ENCODE results near the gene SCAF4. TPM values are rescaled to one million over a fixed set of nuclear protein-coding genes. Genes with fewer than 3 reads are reported as not detected.

Gene SCAF4
- total RNA-seq, 4 donors from 2014 or later = 23.2 to 31.0 (median 26.8) TPM

DNA sequence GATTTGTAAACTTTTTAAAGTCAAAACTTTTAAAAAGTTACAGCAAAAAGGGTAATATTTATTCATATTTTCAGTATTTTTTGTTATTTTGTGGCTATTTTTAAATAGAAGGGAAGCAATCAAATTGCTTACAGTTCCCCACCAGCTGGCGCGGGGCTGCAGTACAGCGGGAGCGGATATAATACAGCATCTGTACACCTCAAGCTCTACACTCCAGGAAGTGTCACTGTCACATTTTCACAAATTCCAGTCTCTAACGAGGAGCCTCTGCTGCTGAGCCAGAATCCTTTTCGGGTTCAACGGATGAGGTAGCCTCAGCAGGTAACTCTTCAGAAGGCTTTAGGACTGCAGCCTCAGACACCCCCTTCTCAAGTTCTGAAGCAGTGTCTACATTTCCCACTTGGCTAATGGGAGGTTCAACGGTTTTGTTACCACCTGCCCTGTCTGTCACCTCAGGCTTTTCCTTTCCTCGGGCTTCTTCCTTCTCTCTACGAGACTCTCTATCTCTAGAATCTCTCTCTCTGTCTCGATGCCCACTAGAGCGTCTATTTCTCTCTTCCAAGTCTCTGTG lies 60.7 kb downstream of the SCAF4 start:
- in situ Hi-C loops (cut with MboI; ENCODE audit: low pct_ligation_motif_present in 1 of 4, low pct_unique_long_range_greater_than_20kb in 1 of 4, low sequenced_read_pairs in 3 of 4) (no loop called here), intact Hi-C loops (cut with DNase I; ENCODE audit: low total_unique reads) (loop anchor here (2.0 kb wide), 1 partner anchor 58 kb away; no protein-coding TSS in a partner anchor)
- Histone ChIP-seq H3K4me1 (peaks cover 0 to 23% (median 4%) of the 10 kb centered on the region in 4 donors), H3K4me3 (no peak overlapping the region), H3K36me3 (peaks cover 0 to 36% (median 12%) of the 10 kb centered on the region in 4 donors), H3K27ac (no peak overlapping the region), H3K27me3 (no peaks in the 10 kb centered on the region), H3K9me3 (no peaks in the 10 kb centered on the region)
- no peak for DNase-seq
- TF ChIP-seq, protein P1, sequence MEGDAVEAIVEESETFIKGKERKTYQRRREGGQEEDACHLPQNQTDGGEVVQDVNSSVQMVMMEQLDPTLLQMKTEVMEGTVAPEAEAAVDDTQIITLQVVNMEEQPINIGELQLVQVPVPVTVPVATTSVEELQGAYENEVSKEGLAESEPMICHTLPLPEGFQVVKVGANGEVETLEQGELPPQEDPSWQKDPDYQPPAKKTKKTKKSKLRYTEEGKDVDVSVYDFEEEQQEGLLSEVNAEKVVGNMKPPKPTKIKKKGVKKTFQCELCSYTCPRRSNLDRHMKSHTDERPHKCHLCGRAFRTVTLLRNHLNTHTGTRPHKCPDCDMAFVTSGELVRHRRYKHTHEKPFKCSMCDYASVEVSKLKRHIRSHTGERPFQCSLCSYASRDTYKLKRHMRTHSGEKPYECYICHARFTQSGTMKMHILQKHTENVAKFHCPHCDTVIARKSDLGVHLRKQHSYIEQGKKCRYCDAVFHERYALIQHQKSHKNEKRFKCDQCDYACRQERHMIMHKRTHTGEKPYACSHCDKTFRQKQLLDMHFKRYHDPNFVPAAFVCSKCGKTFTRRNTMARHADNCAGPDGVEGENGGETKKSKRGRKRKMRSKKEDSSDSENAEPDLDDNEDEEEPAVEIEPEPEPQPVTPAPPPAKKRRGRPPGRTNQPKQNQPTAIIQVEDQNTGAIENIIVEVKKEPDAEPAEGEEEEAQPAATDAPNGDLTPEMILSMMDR (IDR thresholded peaks at IDR 0.05) = no peak
- no peak for TF ChIP-seq POLR2A (IDR thresholded peaks at IDR 0.05)
- TF ChIP-seq EP300 (IDR thresholded peaks at IDR 0.05; ENCODE audit: low read depth) = no peak
- no peak for TF ChIP-seq POLR2AphosphoS5 (IDR thresholded peaks at IDR 0.05)
- 91% methylated on average over 10 to 12 of the region's 12 CpGs for WGBS, 2 donors (ENCODE audit: low coverage in 1 of 2)

DNA sequence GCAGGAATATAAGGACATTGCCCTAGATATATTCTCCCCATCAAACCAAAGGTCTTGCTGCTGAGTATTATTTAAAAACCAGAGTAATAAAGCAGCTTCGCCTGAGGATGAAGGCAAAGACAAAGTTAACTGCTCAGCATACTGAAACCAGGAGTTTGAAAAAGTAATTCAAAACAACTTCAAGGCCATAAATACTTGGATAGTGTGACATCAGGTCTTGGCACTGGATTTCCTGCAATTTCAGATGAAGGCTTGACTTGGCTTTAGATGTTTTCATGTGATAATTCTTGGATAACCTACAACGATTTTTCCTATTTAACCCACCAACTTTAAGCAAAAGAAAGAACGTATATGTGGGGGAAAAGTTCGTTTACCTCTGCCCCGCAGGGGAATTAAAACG lies 61.8 kb downstream of the SCAF4 start:
- Histone ChIP-seq H3K9me3 (no peaks in the 10 kb centered on the region), H3K27ac (no peak overlapping the region), H3K27me3 (no peaks in the 10 kb centered on the region), H3K36me3 (peaks cover 0 to 36% (median 12%) of the 10 kb centered on the region in 4 donors), H3K4me1 (peaks cover 0 to 28% (median 4%) of the 10 kb centered on the region in 4 donors), H3K4me3 (no peak overlapping the region)
- TF ChIP-seq EP300 (IDR thresholded peaks at IDR 0.05; ENCODE audit: low read depth) = no peak
- TF ChIP-seq POLR2AphosphoS5 (IDR thresholded peaks at IDR 0.05) = no peak
- TF ChIP-seq POLR2A (IDR thresholded peaks at IDR 0.05) = no peak
- TF ChIP-seq, protein P1 (IDR thresholded peaks at IDR 0.05) = no peak
- 57 to 61% methylated on average over 6 of the region's 6 CpGs for WGBS, 2 donors (ENCODE audit: low coverage in 1 of 2)
- DNase-seq = no peak
- in situ Hi-C loops (cut with MboI; ENCODE audit: low pct_ligation_motif_present in 1 of 4, low pct_unique_long_range_greater_than_20kb in 1 of 4, low sequenced_read_pairs in 3 of 4) (no loop called here), intact Hi-C loops (cut with DNase I; ENCODE audit: low total_unique reads) (loop anchor here (2.0 kb wide), 1 partner anchor 59 kb away; no protein-coding TSS in a partner anchor)

DNA sequence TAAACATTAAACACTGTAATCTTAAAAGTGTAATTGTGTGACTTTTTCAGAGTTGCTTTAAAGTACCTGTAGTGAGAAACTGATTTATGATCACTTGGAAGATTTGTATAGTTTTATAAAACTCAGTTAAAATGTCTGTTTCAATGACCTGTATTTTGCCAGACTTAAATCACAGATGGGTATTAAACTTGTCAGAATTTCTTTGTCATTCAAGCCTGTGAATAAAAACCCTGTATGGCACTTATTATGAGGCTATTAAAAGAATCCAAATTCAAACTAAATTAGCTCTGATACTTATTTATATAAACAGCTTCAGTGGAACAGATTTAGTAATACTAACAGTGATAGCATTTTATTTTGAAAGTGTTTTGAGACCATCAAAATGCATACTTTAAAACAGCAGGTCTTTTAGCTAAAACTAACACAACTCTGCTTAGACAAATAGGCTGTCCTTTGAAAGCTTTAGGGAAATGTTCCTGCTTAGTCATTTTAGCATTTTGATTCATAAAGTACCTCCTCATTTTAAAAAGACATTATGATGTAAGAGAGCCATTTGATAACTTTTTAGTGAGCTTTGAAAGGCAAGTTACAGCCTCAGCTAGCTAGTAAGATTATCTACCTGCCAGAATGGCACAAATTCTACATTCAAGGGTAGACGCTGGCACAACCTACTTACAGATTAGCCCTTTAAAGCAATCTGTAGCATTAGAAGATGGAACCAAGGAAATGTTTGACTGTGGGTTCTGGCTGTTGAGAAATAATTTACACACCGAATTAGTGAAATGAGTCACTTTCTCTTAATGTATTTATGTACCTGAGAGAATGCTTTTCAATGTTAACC lies 63.0 kb downstream of the SCAF4 start:
- no peak overlapping the region for H3K4me3 ChIP-seq
- no peak for DNase-seq
- H3K36me3 ChIP-seq = peaks cover 0 to 36% (median 12%) of the 10 kb centered on the region in 4 donors
- H3K9me3 ChIP-seq = no peaks in the 10 kb centered on the region
- no peaks in the 10 kb centered on the region for H3K27me3 ChIP-seq
- intact Hi-C loops (cut with DNase I; ENCODE audit: low total_unique reads) (no loop called here), in situ Hi-C loops (cut with MboI; ENCODE audit: low pct_ligation_motif_present in 1 of 4, low pct_unique_long_range_greater_than_20kb in 1 of 4, low sequenced_read_pairs in 3 of 4) (no loop called here)
- WGBS, 2 donors (ENCODE audit: low coverage in 1 of 2) = 60 to 74% methylated on average over 2 of the region's 2 CpGs
- peaks cover 0 to 22% (median 4%) of the 10 kb centered on the region in 4 donors for H3K4me1 ChIP-seq
- TF ChIP-seq EP300 (IDR thresholded peaks at IDR 0.05; ENCODE audit: low read depth) = no peak
- TF ChIP-seq POLR2AphosphoS5 (IDR thresholded peaks at IDR 0.05) = no peak
- TF ChIP-seq POLR2A (IDR thresholded peaks at IDR 0.05) = no peak
- TF ChIP-seq, protein P1 (IDR thresholded peaks at IDR 0.05) = no peak
- no peak overlapping the region for H3K27ac ChIP-seq

DNA sequence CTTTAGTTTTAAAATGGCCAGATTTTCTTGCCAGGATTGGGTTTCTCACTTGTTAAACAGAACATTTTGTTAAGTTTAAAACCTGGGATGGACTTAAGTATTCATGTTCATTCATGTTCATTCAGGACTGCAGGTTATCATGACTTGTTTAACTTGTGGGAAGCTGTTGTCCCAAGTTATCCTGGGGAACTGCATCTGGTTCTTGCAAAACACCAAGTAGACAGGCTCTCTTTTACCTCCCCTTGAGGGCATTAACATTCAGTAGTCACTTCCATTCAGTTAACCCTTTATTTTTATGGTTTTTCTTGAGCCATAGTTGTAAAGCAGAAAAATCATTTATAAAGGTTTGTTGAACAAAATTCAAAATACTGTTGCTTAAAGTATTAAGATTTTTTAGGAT lies 64.3 kb downstream of the SCAF4 start:
- peaks cover 0 to 36% (median 12%) of the 10 kb centered on the region in 4 donors for H3K36me3 ChIP-seq
- intact Hi-C loops (cut with DNase I; ENCODE audit: low total_unique reads) = no loop called here
- peaks cover 0 to 26% (median 5%) of the 10 kb centered on the region in 4 donors for H3K4me1 ChIP-seq
- no peak for TF ChIP-seq POLR2A (IDR thresholded peaks at IDR 0.05)
- no peak for TF ChIP-seq POLR2AphosphoS5 (IDR thresholded peaks at IDR 0.05)
- TF ChIP-seq, protein P1 (IDR thresholded peaks at IDR 0.05) = no peak
- no peak for TF ChIP-seq EP300 (IDR thresholded peaks at IDR 0.05; ENCODE audit: low read depth)
- no peak for DNase-seq
- H3K9me3 ChIP-seq = no peaks in the 10 kb centered on the region
- in situ Hi-C loops (cut with MboI; ENCODE audit: low pct_ligation_motif_present in 1 of 4, low pct_unique_long_range_greater_than_20kb in 1 of 4, low sequenced_read_pairs in 3 of 4) = no loop called here
- no peak overlapping the region for H3K27ac ChIP-seq
- no peaks in the 10 kb centered on the region for H3K27me3 ChIP-seq
- no peak overlapping the region for H3K4me3 ChIP-seq

All from transverse colon (tissue), 4 donors.